GM12874 (cell line): Measurements from ENCODE around the gene RSRC1.

ENCODE experiments used
- TF ChIP-seq, protein P1 (sequence below): IDR thresholded peaks from 2 replicates; pipeline ENCODE4 v1.5.1; 2011; ENCODE audit warnings: low read depth, mild to moderate bottlenecking, control low read depth, low read length, moderate library complexity; ENCODE audit not compliant: insufficient read depth

RSRC1 gene

DNA sequence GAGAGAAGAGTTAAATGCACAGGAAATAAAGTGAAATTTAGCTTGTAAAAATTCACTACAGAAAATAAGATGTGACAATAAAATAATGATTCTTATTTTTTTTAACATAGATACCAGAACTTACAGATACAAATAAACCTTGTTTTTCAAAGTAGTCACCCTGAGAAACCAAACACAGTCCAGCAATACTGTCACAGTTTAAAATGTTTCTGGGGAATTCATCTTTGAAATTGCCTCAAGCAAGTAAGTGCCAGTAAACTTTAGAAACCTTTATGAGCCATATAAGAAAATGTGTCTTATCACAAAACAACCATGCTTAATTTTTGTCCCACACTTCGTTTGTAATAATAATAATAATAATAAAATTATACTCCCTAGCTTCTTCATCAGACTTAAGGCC is 23.5 kb upstream of the RSRC1 start:
- TF ChIP-seq, protein P1, sequence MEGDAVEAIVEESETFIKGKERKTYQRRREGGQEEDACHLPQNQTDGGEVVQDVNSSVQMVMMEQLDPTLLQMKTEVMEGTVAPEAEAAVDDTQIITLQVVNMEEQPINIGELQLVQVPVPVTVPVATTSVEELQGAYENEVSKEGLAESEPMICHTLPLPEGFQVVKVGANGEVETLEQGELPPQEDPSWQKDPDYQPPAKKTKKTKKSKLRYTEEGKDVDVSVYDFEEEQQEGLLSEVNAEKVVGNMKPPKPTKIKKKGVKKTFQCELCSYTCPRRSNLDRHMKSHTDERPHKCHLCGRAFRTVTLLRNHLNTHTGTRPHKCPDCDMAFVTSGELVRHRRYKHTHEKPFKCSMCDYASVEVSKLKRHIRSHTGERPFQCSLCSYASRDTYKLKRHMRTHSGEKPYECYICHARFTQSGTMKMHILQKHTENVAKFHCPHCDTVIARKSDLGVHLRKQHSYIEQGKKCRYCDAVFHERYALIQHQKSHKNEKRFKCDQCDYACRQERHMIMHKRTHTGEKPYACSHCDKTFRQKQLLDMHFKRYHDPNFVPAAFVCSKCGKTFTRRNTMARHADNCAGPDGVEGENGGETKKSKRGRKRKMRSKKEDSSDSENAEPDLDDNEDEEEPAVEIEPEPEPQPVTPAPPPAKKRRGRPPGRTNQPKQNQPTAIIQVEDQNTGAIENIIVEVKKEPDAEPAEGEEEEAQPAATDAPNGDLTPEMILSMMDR = no peak

DNA sequence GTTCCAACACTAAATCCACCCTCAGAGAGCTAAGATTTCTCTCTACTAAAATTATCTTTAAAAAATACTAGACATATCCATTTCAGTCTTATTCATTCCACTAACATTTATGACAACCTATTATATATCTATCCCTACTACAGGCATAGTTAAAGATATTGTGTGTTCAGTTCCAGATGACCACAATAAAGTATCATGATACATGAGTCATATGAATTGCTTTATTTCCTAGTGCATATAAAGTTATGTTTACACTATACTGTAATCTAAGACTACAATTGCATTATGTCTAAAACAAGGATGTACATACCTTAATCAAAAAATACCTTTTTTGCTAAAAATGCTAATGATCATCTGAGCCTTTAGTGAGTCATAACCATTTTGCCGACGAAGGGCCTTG is 23.1 kb upstream of the RSRC1 start:
- TF ChIP-seq, protein P1 = no peak

DNA sequence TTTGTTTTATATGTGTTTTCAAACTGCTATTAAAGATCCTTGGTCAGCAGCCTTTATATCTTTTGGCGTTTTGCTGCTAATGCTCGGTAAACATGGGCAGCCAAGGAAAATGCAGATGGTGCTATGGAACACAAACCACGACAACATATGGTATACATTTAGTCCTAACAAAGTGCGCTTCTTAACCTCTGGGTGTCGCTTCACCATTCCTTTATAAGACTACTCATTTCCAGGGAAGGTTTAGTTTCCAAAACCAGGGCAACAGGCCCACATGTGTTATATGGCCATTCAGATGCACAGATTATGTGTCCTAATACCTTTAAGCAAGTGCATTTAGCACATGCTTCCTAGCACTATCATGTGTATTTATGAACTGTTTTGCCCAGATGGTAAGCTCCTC is 18.4 kb upstream of the RSRC1 start:
- TF ChIP-seq, protein P1 = peak; percentile 23; the same call in 1 of the 2 replicates

DNA sequence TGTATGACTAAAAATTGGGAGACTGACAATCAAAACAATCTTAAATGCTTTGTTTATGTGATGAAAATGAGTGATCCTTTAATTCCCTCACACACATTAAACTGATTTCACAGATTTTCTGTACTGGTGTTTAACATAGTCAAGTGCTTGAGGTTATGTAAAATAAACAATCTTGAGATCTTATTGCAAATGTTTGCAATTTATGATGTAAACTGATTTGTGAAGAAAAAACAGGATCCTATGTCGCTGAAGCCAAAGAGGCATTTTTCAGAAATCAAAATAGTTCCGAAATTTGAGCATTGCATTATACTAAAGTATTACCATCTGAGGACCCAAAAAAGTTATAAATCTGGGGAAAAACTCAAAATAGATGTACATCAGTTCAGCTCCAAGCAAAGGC is 16.4 kb upstream of the RSRC1 start:
- TF ChIP-seq, protein P1 = no peak

DNA sequence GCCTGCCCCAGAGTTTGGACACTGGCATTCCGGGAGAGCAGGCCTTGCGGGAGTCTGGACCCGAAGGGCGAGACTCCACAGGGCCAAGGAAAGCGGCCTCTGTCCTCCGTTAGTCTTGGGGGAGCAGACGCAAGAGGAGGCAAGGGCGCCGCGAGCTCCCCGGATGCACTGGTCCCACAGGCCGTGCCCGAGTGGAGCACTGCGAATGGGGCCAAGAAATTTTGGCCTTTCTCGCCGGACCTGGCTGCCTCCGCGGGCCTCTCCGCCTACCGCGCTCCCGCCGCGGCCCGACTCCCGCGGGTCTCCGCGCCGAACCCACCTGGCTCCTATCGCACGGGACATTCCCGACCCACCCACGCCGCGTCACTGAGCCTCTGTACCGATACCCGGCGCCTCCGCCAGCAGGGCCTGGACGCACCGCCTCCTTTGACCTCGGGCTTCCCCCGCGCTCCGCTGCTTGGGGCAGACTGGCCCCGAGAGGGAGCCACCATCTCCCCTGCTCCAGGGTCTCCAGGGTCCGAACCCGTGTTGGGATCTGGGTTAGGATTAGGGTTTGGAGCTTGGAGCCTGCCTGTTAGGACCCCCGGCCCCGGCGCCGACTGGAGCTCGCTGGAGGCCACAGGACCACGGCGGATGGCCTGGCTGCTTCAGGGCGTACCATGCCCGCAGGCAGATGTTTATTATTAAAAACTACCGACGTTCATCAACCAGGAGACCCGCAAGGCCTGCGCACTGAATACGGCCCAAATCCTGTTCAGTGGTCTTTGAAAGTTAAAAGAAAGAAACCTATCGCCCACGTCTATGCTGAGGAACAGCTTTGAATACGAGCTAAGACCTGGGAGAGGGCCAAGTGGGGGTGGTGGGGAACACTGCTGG is 15.4 kb upstream of the RSRC1 start:
- TF ChIP-seq, protein P1 = no peak

DNA sequence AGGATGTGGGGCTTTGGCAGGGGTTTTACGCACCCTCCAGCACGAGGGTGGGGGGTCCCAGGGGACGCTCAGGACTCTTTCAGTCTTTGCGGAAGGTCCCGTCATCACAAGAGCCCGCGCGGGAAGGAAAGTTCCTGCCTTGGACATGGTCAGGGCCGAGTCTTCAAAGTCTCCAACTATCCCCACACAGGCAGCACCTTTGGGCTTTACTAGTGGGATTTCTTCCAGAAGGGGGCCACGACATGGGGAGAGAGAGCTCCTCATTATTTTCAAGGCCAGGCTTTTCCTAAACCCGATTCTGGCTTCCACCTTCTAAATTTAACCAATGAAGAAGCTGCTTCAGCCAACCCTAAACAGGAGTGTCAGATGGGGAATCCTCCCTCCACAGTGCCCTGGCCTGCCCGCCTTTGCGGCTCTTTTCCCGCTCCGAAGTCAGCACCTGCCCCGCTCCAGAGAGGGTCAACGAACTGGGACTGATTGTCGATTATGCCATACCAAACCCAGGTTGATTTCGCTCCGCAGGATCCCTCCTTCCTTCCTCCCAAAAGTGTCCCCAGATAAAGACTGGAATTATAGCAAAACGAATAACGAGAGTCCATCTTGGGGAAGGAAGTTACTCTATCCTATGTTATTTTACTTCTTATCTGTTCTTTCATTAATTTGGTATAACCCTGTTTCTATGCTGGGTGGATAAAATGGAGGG is 14.6 kb upstream of the RSRC1 start:
- TF ChIP-seq, protein P1 = no peak

DNA sequence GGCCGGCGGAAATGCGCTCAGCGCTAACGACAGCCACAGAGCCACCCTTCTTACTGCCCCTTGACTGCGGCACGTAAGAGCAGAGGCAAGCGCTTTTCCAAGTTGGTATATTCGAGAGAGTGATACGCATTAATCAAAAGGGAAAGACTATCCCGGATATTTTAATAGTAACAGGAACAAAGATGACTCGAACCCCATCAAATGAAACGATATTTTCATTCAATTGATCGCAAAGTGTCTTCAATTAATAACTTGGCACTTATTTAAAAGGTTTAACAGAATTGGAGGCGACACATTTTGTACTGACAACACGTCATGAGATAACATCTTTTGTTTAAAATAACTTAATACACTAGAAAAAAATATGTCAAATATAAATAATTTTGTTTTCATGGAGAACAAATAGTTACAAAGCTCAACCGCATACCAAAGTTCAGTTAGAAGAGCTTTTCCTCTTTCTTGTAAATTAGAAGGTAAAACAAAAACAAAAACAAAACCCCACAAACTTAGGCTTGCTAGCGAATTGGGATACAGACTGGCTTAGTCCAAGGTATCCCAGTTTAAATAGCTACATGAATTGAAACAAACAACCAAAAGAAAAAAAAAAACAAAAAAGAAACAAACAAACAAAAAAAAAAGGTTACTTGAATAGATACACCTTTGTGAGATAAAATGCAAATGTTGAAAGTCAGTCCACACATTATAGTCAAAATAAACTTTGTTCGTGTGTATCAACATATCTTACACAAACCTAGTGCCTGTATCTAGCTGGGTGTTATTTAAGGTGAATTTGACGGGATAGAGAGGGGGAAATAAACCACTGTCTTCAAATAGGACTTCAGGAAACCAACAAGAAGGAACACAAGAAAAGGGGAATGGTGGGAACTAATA is 13.8 kb upstream of the RSRC1 start:
- TF ChIP-seq, protein P1 = no peak
